Measurements from ENCODE around the gene EXOSC2.

The EXOSC2 gene

DNA sequence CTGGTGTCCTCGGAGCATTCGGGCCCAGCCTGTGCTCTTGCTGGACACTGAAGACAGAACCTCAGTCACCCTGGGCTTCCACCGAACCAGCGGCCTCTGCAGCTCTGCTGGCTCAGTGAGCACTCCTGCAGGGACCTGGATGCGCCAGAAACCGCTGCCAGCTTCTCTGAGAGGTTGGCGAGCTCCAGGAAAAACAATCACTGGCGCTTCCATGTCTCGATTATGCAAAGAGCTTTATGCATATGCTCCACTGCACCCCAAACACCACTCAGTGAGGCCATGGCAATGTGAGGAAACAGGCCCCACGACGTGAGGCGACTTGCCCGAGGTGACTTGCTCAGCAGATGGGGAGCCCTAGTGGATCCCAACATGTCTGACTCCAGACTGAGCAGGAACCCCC lies 18.2 kb upstream of the EXOSC2 start:
- Histone ChIP-seq H3K79me2 (ENCODE audit: low read length) (no peaks in the 10 kb centered on the region), H3K36me3 (replicated peaks; ENCODE audit: low read depth, low read length) (no peaks in the 10 kb centered on the region), H3K4me2 (ENCODE audit: low read length) (no peak overlapping the region), H3K4me3 (ENCODE audit: low read length) (no peak overlapping the region), H3K4me1 (ENCODE audit: low read length) (no peaks in the 10 kb centered on the region), H2AFZ (ENCODE audit: low read depth, low read length) (no peak overlapping the region), H3K27me3 (ENCODE audit: low read depth, low read length) (no peaks in the 10 kb centered on the region), H3K27ac (ENCODE audit: low read length) (no peak overlapping the region), H3K9me3 (ENCODE audit: insufficient read depth, low read length) (no peaks in the 10 kb centered on the region), H4K20me1 (ENCODE audit: insufficient read depth, low read length) (no peaks in the 10 kb centered on the region), H3K9ac (ENCODE audit: low read length) (no peak overlapping the region)
- TF ChIP-seq, protein P1, sequence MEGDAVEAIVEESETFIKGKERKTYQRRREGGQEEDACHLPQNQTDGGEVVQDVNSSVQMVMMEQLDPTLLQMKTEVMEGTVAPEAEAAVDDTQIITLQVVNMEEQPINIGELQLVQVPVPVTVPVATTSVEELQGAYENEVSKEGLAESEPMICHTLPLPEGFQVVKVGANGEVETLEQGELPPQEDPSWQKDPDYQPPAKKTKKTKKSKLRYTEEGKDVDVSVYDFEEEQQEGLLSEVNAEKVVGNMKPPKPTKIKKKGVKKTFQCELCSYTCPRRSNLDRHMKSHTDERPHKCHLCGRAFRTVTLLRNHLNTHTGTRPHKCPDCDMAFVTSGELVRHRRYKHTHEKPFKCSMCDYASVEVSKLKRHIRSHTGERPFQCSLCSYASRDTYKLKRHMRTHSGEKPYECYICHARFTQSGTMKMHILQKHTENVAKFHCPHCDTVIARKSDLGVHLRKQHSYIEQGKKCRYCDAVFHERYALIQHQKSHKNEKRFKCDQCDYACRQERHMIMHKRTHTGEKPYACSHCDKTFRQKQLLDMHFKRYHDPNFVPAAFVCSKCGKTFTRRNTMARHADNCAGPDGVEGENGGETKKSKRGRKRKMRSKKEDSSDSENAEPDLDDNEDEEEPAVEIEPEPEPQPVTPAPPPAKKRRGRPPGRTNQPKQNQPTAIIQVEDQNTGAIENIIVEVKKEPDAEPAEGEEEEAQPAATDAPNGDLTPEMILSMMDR (IDR thresholded peaks at IDR 0.05; ENCODE audit: low read depth, low read length), result no peak
- TF ChIP-seq EZH2phosphoT487 (IDR thresholded peaks at IDR 0.05; ENCODE audit: low read depth), result no peak

DNA sequence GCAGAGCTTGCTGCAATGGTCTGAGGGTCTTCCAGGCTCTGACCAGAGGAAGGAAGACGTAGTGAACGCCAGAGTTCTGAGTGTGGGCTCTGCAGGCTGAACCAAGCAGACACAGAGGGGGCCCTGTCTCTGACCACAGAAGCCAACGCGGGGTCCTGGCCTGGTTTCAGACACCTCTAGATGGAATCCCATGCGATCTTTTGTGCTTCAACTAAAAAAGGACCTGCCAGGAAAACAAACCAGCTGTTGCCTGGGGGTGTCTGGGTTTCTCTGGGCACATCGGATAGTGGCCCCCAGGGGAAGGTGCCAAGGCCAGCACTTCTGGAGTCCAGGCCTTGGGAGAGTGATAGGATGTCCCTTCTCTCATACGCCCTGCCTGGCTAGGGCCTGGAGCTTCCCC lies 16.3 kb upstream of the EXOSC2 start:
- H3K4me2 ChIP-seq (ENCODE audit: low read length), result no peak overlapping the region
- H2AFZ ChIP-seq (ENCODE audit: low read depth, low read length), result no peak overlapping the region
- no peaks in the 10 kb centered on the region for H4K20me1 ChIP-seq (ENCODE audit: insufficient read depth, low read length)
- no peak overlapping the region for H3K9ac ChIP-seq (ENCODE audit: low read length)
- no peaks in the 10 kb centered on the region for H3K27me3 ChIP-seq (ENCODE audit: low read depth, low read length)
- H3K36me3 ChIP-seq (replicated peaks; ENCODE audit: low read depth, low read length), result no peaks in the 10 kb centered on the region
- no peak overlapping the region for H3K4me3 ChIP-seq (ENCODE audit: low read length)
- TF ChIP-seq EZH2phosphoT487 (IDR thresholded peaks at IDR 0.05; ENCODE audit: low read depth), result no peak
- TF ChIP-seq, protein P1 (IDR thresholded peaks at IDR 0.05; ENCODE audit: low read depth, low read length), result no peak
- no peaks in the 10 kb centered on the region for H3K9me3 ChIP-seq (ENCODE audit: insufficient read depth, low read length)
- H3K4me1 ChIP-seq (ENCODE audit: low read length), result no peaks in the 10 kb centered on the region
- H3K27ac ChIP-seq (ENCODE audit: low read length), result no peak overlapping the region
- no peaks in the 10 kb centered on the region for H3K79me2 ChIP-seq (ENCODE audit: low read length)

GRCh38 chr9:130680836-130681768 lies 12.5 kb upstream of the EXOSC2 start:
- Histone ChIP-seq H3K27me3 (ENCODE audit: low read depth, low read length) (no peaks in the 10 kb centered on the region), H2AFZ (ENCODE audit: low read depth, low read length) (peak overlapping the region; percentile 94), H3K4me2 (ENCODE audit: low read length) (peak overlapping the region; percentile 99), H3K4me1 (ENCODE audit: low read length) (0 out of 2 replicates have a peak, but pooled peaks cover 2% of the 10 kb centered on the region), H4K20me1 (ENCODE audit: insufficient read depth, low read length) (no peaks in the 10 kb centered on the region), H3K9me3 (ENCODE audit: insufficient read depth, low read length) (peaks cover 8% of the 10 kb centered on the region; the same call in 1 of the 2 replicates), H3K79me2 (ENCODE audit: low read length) (no peaks in the 10 kb centered on the region), H3K4me3 (ENCODE audit: low read length) (peak overlapping the region; percentile 100), H3K9ac (ENCODE audit: low read length) (peak overlapping the region; percentile 98), H3K27ac (ENCODE audit: low read length) (peak overlapping the region; percentile 85), H3K36me3 (replicated peaks; ENCODE audit: low read depth, low read length) (no peaks in the 10 kb centered on the region)
- no peak for TF ChIP-seq EZH2phosphoT487 (IDR thresholded peaks at IDR 0.05; ENCODE audit: low read depth)
- TF ChIP-seq, protein P1 (IDR thresholded peaks at IDR 0.05; ENCODE audit: low read depth, low read length), result no peak

GRCh38 chr9:130681769-130682420 lies 11.7 kb upstream of the EXOSC2 start:
- H3K4me1 ChIP-seq (ENCODE audit: low read length), result peaks cover 4% of the 10 kb centered on the region; the same call in 1 of the 2 replicates
- peak overlapping the region; percentile 94 for H2AFZ ChIP-seq (ENCODE audit: low read depth, low read length)
- peak overlapping the region; percentile 99 for H3K4me2 ChIP-seq (ENCODE audit: low read length)
- H3K9me3 ChIP-seq (ENCODE audit: insufficient read depth, low read length), result peaks cover 8% of the 10 kb centered on the region; the same call in 1 of the 2 replicates
- H3K27me3 ChIP-seq (ENCODE audit: low read depth, low read length), result no peaks in the 10 kb centered on the region
- peak overlapping the region; percentile 100 for H3K4me3 ChIP-seq (ENCODE audit: low read length)
- H3K36me3 ChIP-seq (replicated peaks; ENCODE audit: low read depth, low read length), result no peaks in the 10 kb centered on the region
- peak overlapping the region; percentile 98 for H3K9ac ChIP-seq (ENCODE audit: low read length)
- H3K27ac ChIP-seq (ENCODE audit: low read length), result peak overlapping the region; percentile 85
- no peaks in the 10 kb centered on the region for H4K20me1 ChIP-seq (ENCODE audit: insufficient read depth, low read length)
- H3K79me2 ChIP-seq (ENCODE audit: low read length), result no peaks in the 10 kb centered on the region
- TF ChIP-seq EZH2phosphoT487 (IDR thresholded peaks at IDR 0.05; ENCODE audit: low read depth), result no peak
- TF ChIP-seq, protein P1 (IDR thresholded peaks at IDR 0.05; ENCODE audit: low read depth, low read length), result no peak
